Measurements from ENCODE around the gene PURA. TPM values are rescaled to one million over a fixed set of nuclear protein-coding genes. Genes with fewer than 3 reads are reported as not detected.
A peak's percentile ranks its signal among the peaks of the same experiment; 100 is the strongest.

Gene PURA
- total and polyA plus RNA-seq, 2 of the 4 experiments (the other 2 are of a cell fraction) = 3.8 to 5.6 TPM

- Histone ChIP-seq H3K4ac (ENCODE audit: low read depth, low read length) (peak overlapping the region; percentile 97), H3K18ac (ENCODE audit: low read depth, low read length) (peak overlapping the region; percentile 78; the same call in 1 of the 2 replicates), H2AK9ac (replicated peaks; ENCODE audit: low read depth, low read length, poor library complexity) (peak overlapping the region; percentile 99), H2BK15ac (ENCODE audit: low read depth, low read length) (no peak overlapping the region; the same call in 2 of the 3 replicates), H3K4me2 (ENCODE audit: low read depth, low read length) (peak overlapping the region; percentile 99), H3K9me3 (ENCODE audit: control insufficient read depth, insufficient read depth, low read length) (no peaks in the 10 kb centered on the region), H3K4me1 (ENCODE audit: control insufficient read depth, insufficient read depth, low read length) (peaks cover 8% of the 10 kb centered on the region), H3K14ac (replicated peaks; ENCODE audit: low read depth, low read length) (peak overlapping the region; percentile 97), H3K4me3 (ENCODE audit: insufficient read depth, low read depth, low read length) (peak overlapping the region; percentile 87), H4K91ac (ENCODE audit: insufficient read depth, low read depth, low read length) (peak overlapping the region; percentile 88), H2AK5ac (ENCODE audit: low read depth, low read length) (peak overlapping the region; percentile 96), H3K56ac (ENCODE audit: extremely low read depth, insufficient read depth, low read length) (peak overlapping the region; percentile 81), H3K27me3 (ENCODE audit: control insufficient read depth, insufficient read depth, low read length) (no peaks in the 10 kb centered on the region), H3K36me3 (ENCODE audit: control insufficient read depth, insufficient read depth, low read length) (peaks cover 2% of the 10 kb centered on the region; the same call in 1 of the 2 replicates), H3K79me1 (ENCODE audit: low read depth in 1 of 2, low read length in 2 of 2) (peaks cover 10 to 68% of the 10 kb centered on the region in 2 experiments), H4K8ac (ENCODE audit: low read depth in 2 of 2, low read length in 2 of 2) (peak overlapping the region; percentile 89 to 92), H2BK5ac (ENCODE audit: low read depth, low read length, poor library complexity, severe bottlenecking) (peak overlapping the region; percentile 92), H2BK20ac (ENCODE audit: low read depth, low read length) (peak overlapping the region; percentile 17; the same call in 1 of the 2 replicates), H4K5ac (ENCODE audit: low read depth, low read length) (peak overlapping the region; percentile 83), H3K27ac (ENCODE audit: insufficient read depth, low read length) (peak overlapping the region; percentile 96), H2AFZ (replicated peaks; ENCODE audit: low read length, poor library complexity) (peak overlapping the region; percentile 92), H3K23ac (ENCODE audit: low read depth, low read length) (peak overlapping the region; percentile 97), H2BK120ac (ENCODE audit: low read depth, low read length) (peak overlapping the region; percentile 76), H4K20me1 (ENCODE audit: insufficient read depth, low read length) (peaks cover 40% of the 10 kb centered on the region), H3K9me1 (ENCODE audit: insufficient read depth, low read length) (peaks cover 6% of the 10 kb centered on the region; the same call in 1 of the 2 replicates), H3K9ac (ENCODE audit: low read depth, low read length) (peak overlapping the region; percentile 92)
- no TSS peak for BruUV-seq (replicated peaks)
- ATAC-seq (ENCODE audit: low read depth) (peak; percentile 6), DNase-seq (no peak)
- in situ Hi-C loops (cut with MboI; ENCODE audit: low sequenced_read_pairs) (loop anchor here (25.0 kb wide), 1 partner anchor 476 kb away; the partner anchor contains the start of gene CXXC5), intact Hi-C loops (cut with micrococcal nuclease) (no loop called here), dilution Hi-C loops (cut with HindIII; ENCODE audit: low sequenced_read_pairs, unreplicated experiment) (no loop called here)
- TF ChIP-seq MAFK (IDR thresholded peaks at IDR 0.05; ENCODE audit: low read depth, low read length) = no peak
- TF ChIP-seq USF2 (IDR thresholded peaks at IDR 0.05; ENCODE audit: low read depth, low read length) = no peak
- TF ChIP-seq MXI1 (IDR thresholded peaks at IDR 0.05; ENCODE audit: borderline replicate concordance, low read depth, low read length) = no peak
- no peak for TF ChIP-seq CHD1 (IDR thresholded peaks at IDR 0.05; ENCODE audit: low read depth, low read length)
- TF ChIP-seq MAZ (IDR thresholded peaks at IDR 0.05; ENCODE audit: borderline replicate concordance, low read depth, low read length) = no peak
- TF ChIP-seq CTCF (conservative IDR thresholded peaks at IDR 0.05; ENCODE audit: low read depth, low read length) = no peak
- no peak for TF ChIP-seq POLR2A (IDR thresholded peaks at IDR 0.05; ENCODE audit: low read depth, low read length)
- POLR2A ChIA-PET (ENCODE audit: unreplicated experiment) = no interaction called here
- 20% methylated on average over 1 of the region's 28 CpGs; no CpG with 5 or more reads in 1 of the 2 experiments for WGBS, 2 experiments (ENCODE audit: extremely low coverage in 2 of 2, insufficient read length in 1 of 2)
- CTCF ChIA-PET = no interaction called here
Observed at GRCh38 chr5:140113180-140113698, 670 bp upstream of the PURA start.
